Osteoblast (primary cell): ENCODE data around the gene TGIF1. TPM values are rescaled to one million over a fixed set of nuclear protein-coding genes. Genes with fewer than 3 reads are reported as not detected.

ENCODE experiments used
- DNase-seq: peaks from one replicate; pipeline ENCODE4 v3.0.0; 2011; ENCODE audit warnings: low spot score, mixed read lengths; ENCODE audit not compliant: insufficient read length; ENCODE audit errors: missing footprints
- H2AFZ ChIP-seq: 2 replicates; pipeline ENCODE4 v1.6.0; 2011; ENCODE audit warnings: mild to moderate bottlenecking, low read length
- H3K27ac ChIP-seq: 2 replicates; pipeline ENCODE4 v1.5.1; 2011; ENCODE audit warnings: mild to moderate bottlenecking, low read depth, low read length, moderate library complexity
- H3K27me3 ChIP-seq: 2 replicates; pipeline ENCODE4 v1.6.0; 2012; ENCODE audit warnings: mild to moderate bottlenecking, control low read depth, inconsistent platforms, low read length, moderate library complexity; ENCODE audit not compliant: insufficient read depth
- H3K36me3 ChIP-seq: 2 replicates; pipeline ENCODE4 v1.5.1; 2011; ENCODE audit warnings: mild to moderate bottlenecking, low read length, control low read depth, moderate library complexity; ENCODE audit not compliant: insufficient read depth
- H3K4me1 ChIP-seq: 2 replicates; pipeline ENCODE4 v1.5.1; 2011; ENCODE audit warnings: mild to moderate bottlenecking, low read length, control low read depth, moderate library complexity; ENCODE audit not compliant: insufficient read depth
- H3K4me2 ChIP-seq: 2 replicates; pipeline ENCODE4 v1.6.0; 2011; ENCODE audit warnings: mild to moderate bottlenecking, low read length; ENCODE audit not compliant: insufficient read depth
- H3K4me3 ChIP-seq: fragments of 200-600 bp; sonication (generic); 3 replicates; pipeline ENCODE4 v1.5.1; 2012; ENCODE audit warnings: mild to moderate bottlenecking, low read length, inconsistent platforms; ENCODE audit not compliant: insufficient read depth
- H3K79me2 ChIP-seq: 2 replicates; pipeline ENCODE4 v1.6.0; 2012; ENCODE audit warnings: mild to moderate bottlenecking, low read length, control low read depth, inconsistent platforms; ENCODE audit not compliant: insufficient read depth
- H3K9me3 ChIP-seq: 2 replicates; pipeline ENCODE4 v1.5.1; 2011; ENCODE audit warnings: low read depth, low read length, control low read depth
- H4K20me1 ChIP-seq: 2 replicates; pipeline ENCODE4 v1.6.0; 2012; ENCODE audit warnings: mild to moderate bottlenecking, low read length, control low read depth; ENCODE audit not compliant: insufficient read depth
- CTCF ChIP-seq: IDR thresholded peaks from 2 replicates; pipeline ENCODE4 v1.5.1; 2011; ENCODE audit warnings: mild to moderate bottlenecking, low read depth, low read length, moderate library complexity; ENCODE audit errors: extremely low read depth
- total RNA-seq: library from RNA; depleted of rRNA; stranded (reverse); fragments of >200 nt; gene quantifications from 2 replicates; pipeline ENCODE4 v1.2.3, GENCODE V29; 2012

Gene TGIF1
- total RNA-seq, 1 donor = 150 TPM

DNA sequence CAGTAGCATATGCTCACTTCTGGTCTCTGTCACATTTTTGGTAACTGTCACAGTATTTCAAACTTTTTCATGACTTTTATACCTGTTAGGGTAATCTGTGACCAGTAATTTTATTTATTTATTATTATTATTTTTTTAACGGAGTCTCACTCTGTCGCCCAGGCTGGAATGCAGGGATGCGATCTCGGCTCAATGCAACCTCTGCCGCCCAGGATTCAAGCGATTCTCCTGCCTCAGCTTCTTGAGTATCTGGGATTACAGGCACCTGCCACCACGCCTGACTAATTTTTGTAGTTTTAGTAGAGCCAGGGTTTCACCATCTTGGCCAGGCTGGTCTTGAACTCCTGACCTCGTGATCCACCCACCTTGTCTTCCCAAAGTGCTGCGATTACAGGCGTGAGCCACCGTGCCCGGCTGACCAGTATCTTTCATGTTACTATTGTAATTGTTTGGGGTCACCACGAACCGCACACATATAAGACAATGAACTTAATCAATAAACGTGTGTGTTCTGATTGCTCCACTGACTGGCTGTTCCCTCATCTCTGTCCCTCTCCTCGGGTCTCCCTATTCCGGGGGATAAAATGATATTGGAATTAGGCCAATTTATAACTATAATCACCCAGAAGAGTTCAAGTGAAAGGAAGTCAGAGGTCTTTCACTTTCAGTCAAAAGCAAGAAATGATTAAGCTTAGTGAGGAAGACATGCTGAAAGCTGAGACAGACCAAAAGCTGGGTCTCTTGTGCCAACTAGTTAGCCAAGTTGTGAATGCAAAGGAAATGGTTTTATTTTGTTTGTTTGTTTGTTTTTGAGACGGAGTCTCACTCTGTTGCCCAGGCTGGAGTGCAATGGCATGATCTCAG lies 22.9 kb downstream of the TGIF1 start:
- H4K20me1 ChIP-seq = no peaks in the 10 kb centered on the region
- no peaks in the 10 kb centered on the region for H3K4me1 ChIP-seq
- TF ChIP-seq CTCF = no peak
- no peaks in the 10 kb centered on the region for H3K9me3 ChIP-seq
- H3K4me2 ChIP-seq = no peak overlapping the region
- DNase-seq = no peak
- no peak overlapping the region for H3K4me3 ChIP-seq
- H3K27me3 ChIP-seq = no peaks in the 10 kb centered on the region
- no peaks in the 10 kb centered on the region for H3K79me2 ChIP-seq
- H3K27ac ChIP-seq = no peak overlapping the region
- H3K36me3 ChIP-seq = no peaks in the 10 kb centered on the region
- H2AFZ ChIP-seq = no peak overlapping the region

GRCh38 chr18:3478262-3478978 lies 28.4 kb downstream of the TGIF1 start:
- no peak for TF ChIP-seq CTCF
- Histone ChIP-seq H3K27me3 (no peaks in the 10 kb centered on the region), H3K79me2 (no peaks in the 10 kb centered on the region), H2AFZ (no peak overlapping the region), H3K4me3 (no peak overlapping the region), H3K36me3 (no peaks in the 10 kb centered on the region), H3K4me1 (no peaks in the 10 kb centered on the region), H3K27ac (no peak overlapping the region), H3K9me3 (no peaks in the 10 kb centered on the region), H4K20me1 (no peaks in the 10 kb centered on the region), H3K4me2 (no peak overlapping the region)
- no peak for DNase-seq

DNA sequence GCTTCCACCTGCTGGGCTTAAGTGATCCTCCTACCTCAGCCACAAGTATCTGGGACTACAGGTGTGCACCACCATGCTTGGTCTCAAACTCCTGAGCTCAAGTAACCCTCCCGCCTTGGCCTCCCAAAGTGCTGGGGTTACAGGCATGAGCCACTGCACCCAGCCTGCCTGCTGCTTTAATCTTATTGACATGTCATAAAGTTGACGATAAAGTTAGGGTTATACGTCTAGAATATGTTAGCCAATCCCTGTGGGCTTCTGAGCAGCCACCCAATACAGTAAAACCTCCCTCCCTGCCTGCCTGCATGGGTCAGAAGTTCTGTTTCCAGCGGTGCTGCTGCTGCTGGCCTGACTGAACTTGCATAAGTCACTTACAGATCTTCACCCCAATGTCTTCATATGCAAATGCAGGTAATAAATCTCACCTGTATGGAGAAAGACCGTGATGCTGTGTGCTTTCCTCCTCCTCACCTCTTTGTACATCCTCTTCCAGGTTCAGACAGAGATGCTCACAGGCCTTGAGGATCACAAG lies 30.1 kb downstream of the TGIF1 start:
- Histone ChIP-seq H3K9me3 (no peaks in the 10 kb centered on the region), H3K36me3 (no peaks in the 10 kb centered on the region), H3K27ac (no peak overlapping the region), H4K20me1 (no peaks in the 10 kb centered on the region), H3K79me2 (no peaks in the 10 kb centered on the region), H3K27me3 (no peaks in the 10 kb centered on the region), H3K4me1 (no peaks in the 10 kb centered on the region), H3K4me3 (no peak overlapping the region), H3K4me2 (no peak overlapping the region), H2AFZ (no peak overlapping the region)
- no peak for DNase-seq
- TF ChIP-seq CTCF = no peak
